Keratinocyte (primary cell): Measurements from ENCODE around the gene KLHL14. TPM values are rescaled to one million over a fixed set of nuclear protein-coding genes. Genes with fewer than 3 reads are reported as not detected.

Source experiments
- DNase-seq: peaks from one replicate; pipeline ENCODE4 v3.0.0-alpha.2; 2011; ENCODE audit warnings: low read depth, missing footprints, low spot score
- FAIRE-seq: peaks from 2 replicates; lab custom pipeline; 2011; peaks lifted over from hg19 to GRCh38; lab: Jason Lieb, UNC
- H2AFZ ChIP-seq: 2 replicates; pipeline ENCODE4 v1.6.0; 2012; ENCODE audit warnings: low read length, control low read depth, inconsistent platforms; ENCODE audit not compliant: control insufficient read depth
- H3K27ac ChIP-seq: 2 replicates; pipeline ENCODE4 v1.5.1; 2011; ENCODE audit warnings: low read length; ENCODE audit not compliant: control insufficient read depth, insufficient read depth
- H3K27me3 ChIP-seq: 3 replicates; pipeline ENCODE4 v1.6.0; 2011; ENCODE audit warnings: low read length; ENCODE audit not compliant: control insufficient read depth, insufficient read depth; ENCODE audit errors: extremely low read depth
- H3K36me3 ChIP-seq, 2 experiments: 2 replicates in 1 of 2; 3 replicates in 1 of 2; pipeline ENCODE4 v1.5.1; 2011; ENCODE audit warnings: low read length in 2 of 2, mild to moderate bottlenecking in 1 of 2; ENCODE audit not compliant: control insufficient read depth in 2 of 2, insufficient read depth in 2 of 2; ENCODE audit errors: extremely low read depth in 1 of 2
- H3K4me1 ChIP-seq: 3 replicates; pipeline ENCODE4 v1.5.1; 2011; ENCODE audit warnings: low read length; ENCODE audit not compliant: control insufficient read depth, insufficient read depth; ENCODE audit errors: extremely low read depth
- H3K4me2 ChIP-seq: 3 replicates; pipeline ENCODE4 v1.6.0; 2011; ENCODE audit warnings: low read depth, low read length; ENCODE audit not compliant: control insufficient read depth, insufficient read depth; ENCODE audit errors: extremely low read depth
- H3K4me3 ChIP-seq, 3 experiments: fragments of 200-600 bp in 1 of 3; sonication (generic) in 1 of 3; 2 replicates in 2 of 3; 3 replicates in 1 of 3; pipeline ENCODE4 v1.5.1; 2011 to 2016; ENCODE audit warnings: low read length in 3 of 3, mild to moderate bottlenecking in 3 of 3, control low read depth in 2 of 3, inconsistent platforms in 1 of 3, low read depth in 1 of 3, mixed read lengths in 1 of 3, mixed run types in 1 of 3, moderate library complexity in 1 of 3; ENCODE audit not compliant: control insufficient read depth in 2 of 3, insufficient read depth in 2 of 3; ENCODE audit errors: extremely low read depth in 1 of 3
- H3K79me2 ChIP-seq: 2 replicates; pipeline ENCODE4 v1.6.0; 2012; ENCODE audit warnings: low read length; ENCODE audit not compliant: control insufficient read depth, insufficient read depth
- H3K9ac ChIP-seq: 3 replicates; pipeline ENCODE4 v1.6.0; 2011; ENCODE audit warnings: low read length; ENCODE audit not compliant: control insufficient read depth, insufficient read depth; ENCODE audit errors: extremely low read depth
- H3K9me1 ChIP-seq: 3 replicates; pipeline ENCODE4 v1.6.0; 2011; ENCODE audit warnings: low read length; ENCODE audit not compliant: control insufficient read depth, insufficient read depth; ENCODE audit errors: extremely low read depth
- H3K9me3 ChIP-seq: 2 replicates; pipeline ENCODE4 v1.5.1; 2012; ENCODE audit warnings: low read depth, low read length; ENCODE audit not compliant: control insufficient read depth
- H4K20me1 ChIP-seq: 3 replicates; pipeline ENCODE4 v1.6.0; 2011; ENCODE audit warnings: low read length; ENCODE audit not compliant: control insufficient read depth, insufficient read depth; ENCODE audit errors: extremely low read depth
- EZH2 ChIP-seq: IDR thresholded peaks from one replicate; pipeline ENCODE4 v1.6.1; 2012; ENCODE audit warnings: inconsistent platforms, mild to moderate bottlenecking, low read length, moderate library complexity
- dilution Hi-C: fragments of 300-500 bp; cut with MboI; formaldehyde crosslinking; loops from one replicate; pipeline ENCODE4 v1.7.0; 2020; ENCODE audit warnings: low sequenced_read_pairs; ENCODE audit not compliant: extremely low pct_ligation_motif_present
- polyA plus RNA-seq, 5 experiments: library from polyadenylated mRNA; depleted of rRNA in 3 of 5; stranded (reverse) in 3 of 5; stranded (forward) in 1 of 5; unstranded in 1 of 5; fragments of >200 nt; gene quantifications; 1 replicate in 1 of 5; 2 replicates in 3 of 5; 3 replicates in 1 of 5; pipeline versions ENCODE4 v1.2.1 to v1.2.3, GENCODE V29; 2011 to 2012; ENCODE audit warnings: missing spikeins in 2 of 5, low read depth in 1 of 5, low replicate concordance in 1 of 5
- TF ChIP-seq, protein P1 (sequence below), 3 experiments: IDR thresholded peaks in 1 of 3; conservative IDR thresholded peaks in 1 of 3; optimal IDR thresholded peaks in 1 of 3; 2 replicates in 2 of 3; 3 replicates in 1 of 3; pipeline versions ENCODE3 to v1.5.1; 2011; ENCODE audit warnings: low read length in 3 of 3, mild to moderate bottlenecking in 3 of 3, moderate library complexity in 2 of 3, control low read depth in 1 of 3, inconsistent platforms in 1 of 3; ENCODE audit not compliant: insufficient read depth in 2 of 3; ENCODE audit errors: extremely low read depth in 1 of 3

Gene KLHL14
- polyA plus RNA-seq, 1 donor (not counting 4 experiments of a cell fraction or from before 2014, with no cell fraction given): not detected

DNA sequence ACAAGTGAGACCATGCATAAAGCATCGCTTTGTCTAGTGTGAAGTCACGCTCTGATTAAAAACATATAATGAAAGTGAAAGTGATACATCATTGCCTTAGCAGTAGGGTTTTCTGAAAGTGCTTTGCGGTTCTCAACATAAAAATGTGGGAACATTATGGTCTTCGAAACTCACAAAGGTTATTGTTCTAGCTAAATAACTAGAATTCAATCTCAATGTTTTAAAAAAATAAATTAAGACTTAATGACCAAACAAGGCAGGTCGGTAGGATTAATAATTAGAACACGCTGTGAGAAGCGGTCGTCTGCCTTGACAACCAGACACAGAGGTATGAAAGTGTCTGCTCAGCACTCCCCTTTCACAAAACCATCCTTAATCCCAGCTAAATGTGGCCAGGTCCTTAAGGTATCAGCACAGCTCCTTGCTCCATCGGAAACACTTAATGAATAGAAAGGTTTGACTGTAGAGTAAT lies 42.2 kb downstream of the KLHL14 start:
- dilution Hi-C loops: no loop called here
- H3K4me2 ChIP-seq: peak overlapping the region; percentile 79
- H3K9me1 ChIP-seq: no peaks in the 10 kb centered on the region
- no peaks in the 10 kb centered on the region for H3K9me3 ChIP-seq
- no peak overlapping the region for H3K27ac ChIP-seq
- TF ChIP-seq EZH2: no peak
- TF ChIP-seq, protein P1, sequence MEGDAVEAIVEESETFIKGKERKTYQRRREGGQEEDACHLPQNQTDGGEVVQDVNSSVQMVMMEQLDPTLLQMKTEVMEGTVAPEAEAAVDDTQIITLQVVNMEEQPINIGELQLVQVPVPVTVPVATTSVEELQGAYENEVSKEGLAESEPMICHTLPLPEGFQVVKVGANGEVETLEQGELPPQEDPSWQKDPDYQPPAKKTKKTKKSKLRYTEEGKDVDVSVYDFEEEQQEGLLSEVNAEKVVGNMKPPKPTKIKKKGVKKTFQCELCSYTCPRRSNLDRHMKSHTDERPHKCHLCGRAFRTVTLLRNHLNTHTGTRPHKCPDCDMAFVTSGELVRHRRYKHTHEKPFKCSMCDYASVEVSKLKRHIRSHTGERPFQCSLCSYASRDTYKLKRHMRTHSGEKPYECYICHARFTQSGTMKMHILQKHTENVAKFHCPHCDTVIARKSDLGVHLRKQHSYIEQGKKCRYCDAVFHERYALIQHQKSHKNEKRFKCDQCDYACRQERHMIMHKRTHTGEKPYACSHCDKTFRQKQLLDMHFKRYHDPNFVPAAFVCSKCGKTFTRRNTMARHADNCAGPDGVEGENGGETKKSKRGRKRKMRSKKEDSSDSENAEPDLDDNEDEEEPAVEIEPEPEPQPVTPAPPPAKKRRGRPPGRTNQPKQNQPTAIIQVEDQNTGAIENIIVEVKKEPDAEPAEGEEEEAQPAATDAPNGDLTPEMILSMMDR (optimal IDR thresholded peaks at IDR 0.05 in 1 of 3, IDR thresholded peaks at IDR 0.05 in 1 of 3, conservative IDR thresholded peaks at IDR 0.05 in 1 of 3; ENCODE audit: extremely low read depth in 1 of 3, insufficient read depth in 2 of 3, low read length in 3 of 3): no peak
- H3K4me1 ChIP-seq: no peaks in the 10 kb centered on the region
- H3K4me3 ChIP-seq: peak overlapping the region; percentile 10 to 69 (median 68)
- DNase-seq (no peak), FAIRE-seq (no peak)
- H3K27me3 ChIP-seq: no peaks in the 10 kb centered on the region
- H2AFZ ChIP-seq: peak overlapping the region; percentile 86
- H3K79me2 ChIP-seq: no peaks in the 10 kb centered on the region
- no peaks in the 10 kb centered on the region for H4K20me1 ChIP-seq
- H3K36me3 ChIP-seq: no peaks in the 10 kb centered on the region
- peak overlapping the region; percentile 18 for H3K9ac ChIP-seq

DNA sequence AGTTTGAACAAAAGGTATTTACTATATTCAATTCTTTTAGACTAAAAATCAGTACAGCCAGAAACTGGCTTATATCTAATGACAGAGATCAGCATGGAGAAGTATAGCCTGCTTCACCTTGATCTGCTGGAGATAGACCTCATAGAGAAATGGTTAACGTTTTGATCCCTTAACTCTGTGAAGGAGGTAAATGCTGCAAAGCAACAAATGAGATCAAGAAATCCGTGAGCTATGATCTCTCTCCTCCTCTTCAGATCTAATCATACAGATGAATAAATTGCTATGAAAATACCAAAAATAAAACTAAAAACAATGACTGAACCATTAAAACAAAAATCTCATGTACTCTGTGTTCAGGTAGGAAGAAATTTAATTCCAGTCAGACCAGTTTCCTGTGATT lies 42.8 kb downstream of the KLHL14 start:
- H3K9ac ChIP-seq: no peak overlapping the region
- H3K4me2 ChIP-seq: peak overlapping the region; percentile 79
- dilution Hi-C loops: no loop called here

More for the DNA sequence above, 42.8 kb downstream of the KLHL14 start:
- H3K36me3 ChIP-seq: no peaks in the 10 kb centered on the region
- no peaks in the 10 kb centered on the region for H3K9me3 ChIP-seq
- H3K4me1 ChIP-seq: no peaks in the 10 kb centered on the region
- H3K79me2 ChIP-seq: no peaks in the 10 kb centered on the region
- DNase-seq: no peak
- H2AFZ ChIP-seq: peak overlapping the region; percentile 86
- peak; percentile 9 for FAIRE-seq
- peak overlapping the region in 2 of 3 experiments; percentile 68 to 69 for H3K4me3 ChIP-seq
- H4K20me1 ChIP-seq: no peaks in the 10 kb centered on the region
- no peak for TF ChIP-seq EZH2
- TF ChIP-seq, protein P1 (optimal IDR thresholded peaks at IDR 0.05 in 1 of 3, IDR thresholded peaks at IDR 0.05 in 1 of 3, conservative IDR thresholded peaks at IDR 0.05 in 1 of 3; ENCODE audit: extremely low read depth in 1 of 3, insufficient read depth in 2 of 3, low read length in 3 of 3): no peak
- H3K9me1 ChIP-seq: no peaks in the 10 kb centered on the region
- H3K27ac ChIP-seq: no peak overlapping the region
- H3K27me3 ChIP-seq: no peaks in the 10 kb centered on the region
